Measurements from ENCODE around the gene AMOTL1. TPM values are rescaled to one million over a fixed set of nuclear protein-coding genes. Genes with fewer than 3 reads are reported as not detected.
"Not testable (repeated sequence)": the region's sequence is repeated elsewhere in the genome, so short reads cannot be mapped to it uniquely, and the experiment has no call there.

The AMOTL1 gene
- total RNA-seq, 1 donor from 2014 or later = 45.5 TPM

GRCh38 chr11:94832604-94833235 is 64.6 kb downstream of the AMOTL1 start:
- intact Hi-C loops (cut with DNase I) = no loop called here
- DNase-seq (no peak), ATAC-seq (ENCODE audit: poor library complexity) (no peak)

GRCh38 chr11:94834911-94835593 is 66.9 kb downstream of the AMOTL1 start:
- intact Hi-C loops (cut with DNase I) = no loop called here
- no peak for ATAC-seq (ENCODE audit: poor library complexity)
- DNase-seq = no peak

- DNase-seq = no peak
- no peak for ATAC-seq (ENCODE audit: poor library complexity)
- intact Hi-C loops (cut with DNase I) = no loop called here
Observed at GRCh38 chr11:94835594-94835927, 67.4 kb downstream of the AMOTL1 start.

GRCh38 chr11:94837317-94837716 is 69.2 kb downstream of the AMOTL1 start:
- DNase-seq (peak; percentile 59), ATAC-seq (ENCODE audit: poor library complexity) (peak; percentile 95)
- intact Hi-C loops (cut with DNase I) = no loop called here

GRCh38 chr11:94838027-94838731 is 70.0 kb downstream of the AMOTL1 start:
- DNase-seq (no peak), ATAC-seq (ENCODE audit: poor library complexity) (no peak)
- intact Hi-C loops (cut with DNase I) = no loop called here

- DNase-seq (no peak), ATAC-seq (ENCODE audit: poor library complexity) (no peak)
- intact Hi-C loops (cut with DNase I) = no loop called here
Observed at GRCh38 chr11:94840209-94840608, 72.1 kb downstream of the AMOTL1 start.

- ATAC-seq (ENCODE audit: poor library complexity) (no peak), DNase-seq (no peak)
- intact Hi-C loops (cut with DNase I) = no loop called here
Observed at GRCh38 chr11:94844031-94844430, 75.9 kb downstream of the AMOTL1 start.

- ATAC-seq (ENCODE audit: poor library complexity) (peak; percentile 25), DNase-seq (no peak)
- intact Hi-C loops (cut with DNase I) = no loop called here
Observed at GRCh38 chr11:94845622-94846021, 77.5 kb downstream of the AMOTL1 start.

- no peak for DNase-seq
- no peak for ATAC-seq (ENCODE audit: poor library complexity)
- intact Hi-C loops (cut with DNase I) = no loop called here
Observed at GRCh38 chr11:94849839-94850238, 81.7 kb downstream of the AMOTL1 start.

- no peak for DNase-seq
- no peak for ATAC-seq (ENCODE audit: poor library complexity)
Observed at GRCh38 chr11:94851864-94852636, 83.9 kb downstream of the AMOTL1 start.

GRCh38 chr11:94853288-94853687 is 85.1 kb downstream of the AMOTL1 start:
- ATAC-seq (ENCODE audit: poor library complexity); intact Hi-C loops (cut with DNase I); DNase-seq: not testable (repeated sequence)

More at GRCh38 chr11:94851864-94852636, 83.9 kb downstream of the AMOTL1 start:
- intact Hi-C loops (cut with DNase I) = no loop called here

GRCh38 chr11:94853836-94854235 is 85.7 kb downstream of the AMOTL1 start:
- DNase-seq = no peak
- ATAC-seq (ENCODE audit: poor library complexity) = no peak
- intact Hi-C loops (cut with DNase I) = no loop called here

- intact Hi-C loops (cut with DNase I) = no loop called here
- DNase-seq (peak; percentile 65), ATAC-seq (ENCODE audit: poor library complexity) (peak; percentile 98)
Observed at GRCh38 chr11:94854770-94855633, 86.8 kb downstream of the AMOTL1 start.

GRCh38 chr11:94855666-94856065 is 87.5 kb downstream of the AMOTL1 start:
- ATAC-seq (ENCODE audit: poor library complexity) = no peak
- intact Hi-C loops (cut with DNase I) = no loop called here

GRCh38 chr11:94856443-94856842 is 88.3 kb downstream of the AMOTL1 start:
- no peak for ATAC-seq (ENCODE audit: poor library complexity)
- intact Hi-C loops (cut with DNase I) = no loop called here
- DNase-seq = no peak

More at GRCh38 chr11:94855666-94856065, 87.5 kb downstream of the AMOTL1 start:
- no peak for DNase-seq

GRCh38 chr11:94857337-94857736 is 89.2 kb downstream of the AMOTL1 start:
- ATAC-seq (ENCODE audit: poor library complexity) (no peak), DNase-seq (no peak)
- intact Hi-C loops (cut with DNase I) = no loop called here

- ATAC-seq (ENCODE audit: poor library complexity) = no peak
- DNase-seq = no peak
Observed at GRCh38 chr11:94858012-94858705, 90.0 kb downstream of the AMOTL1 start.

GRCh38 chr11:94860333-94860732 is 92.2 kb downstream of the AMOTL1 start:
- no peak for DNase-seq
- no peak for ATAC-seq (ENCODE audit: poor library complexity)
- intact Hi-C loops (cut with DNase I) = no loop called here

More at GRCh38 chr11:94858012-94858705, 90.0 kb downstream of the AMOTL1 start:
- intact Hi-C loops (cut with DNase I) = no loop called here

Measured in Right ventricle myocardium superior (tissue), 1 donor.